Measurements from ENCODE around the gene COA5.

The COA5 gene

GRCh38 chr2:98572676-98573075 lies 35.6 kb downstream of the COA5 start:
- DNase-seq (ENCODE audit: low read depth in 2 of 2, low spot score in 1 of 2), result no peak

- DNase-seq (ENCODE audit: low read depth in 2 of 2, low spot score in 1 of 2), result no peak
Measured at GRCh38 chr2:98572211-98572610, 36.1 kb downstream of the COA5 start.

GRCh38 chr2:98571796-98572195 lies 36.5 kb downstream of the COA5 start:
- no peak for DNase-seq (ENCODE audit: low read depth in 2 of 2, low spot score in 1 of 2)

GRCh38 chr2:98571121-98571701 lies 37.1 kb downstream of the COA5 start:
- DNase-seq (ENCODE audit: low read depth in 2 of 2, low spot score in 1 of 2), result no peak

GRCh38 chr2:98570356-98570755 lies 38.0 kb downstream of the COA5 start:
- no peak for DNase-seq (ENCODE audit: low read depth in 2 of 2, low spot score in 1 of 2)

- no peak for DNase-seq (ENCODE audit: low read depth in 2 of 2, low spot score in 1 of 2)
Measured at GRCh38 chr2:98569915-98570314, 38.4 kb downstream of the COA5 start.

- DNase-seq (ENCODE audit: low read depth in 2 of 2, low spot score in 1 of 2), result peak; percentile 29 to 54
Measured at GRCh38 chr2:98569197-98569793, 39.0 kb downstream of the COA5 start.

- no peak for DNase-seq (ENCODE audit: low read depth in 2 of 2, low spot score in 1 of 2)
Measured at GRCh38 chr2:98568161-98568956, 40.0 kb downstream of the COA5 start.

GRCh38 chr2:98565941-98566340 lies 42.4 kb downstream of the COA5 start:
- DNase-seq (ENCODE audit: low read depth in 2 of 2, low spot score in 1 of 2), result no peak

GRCh38 chr2:98565286-98565860 lies 42.9 kb downstream of the COA5 start:
- no peak for DNase-seq (ENCODE audit: low read depth in 2 of 2, low spot score in 1 of 2)

- no peak for DNase-seq (ENCODE audit: low read depth in 2 of 2, low spot score in 1 of 2)
Measured at GRCh38 chr2:98564541-98565132, 43.7 kb downstream of the COA5 start.

- no peak for DNase-seq (ENCODE audit: low read depth in 2 of 2, low spot score in 1 of 2)
Measured at GRCh38 chr2:98563394-98563793, 44.9 kb downstream of the COA5 start.

GRCh38 chr2:98561902-98562695 lies 46.2 kb downstream of the COA5 start:
- DNase-seq (ENCODE audit: low read depth in 2 of 2, low spot score in 1 of 2), result no peak

GRCh38 chr2:98561018-98561417 lies 47.3 kb downstream of the COA5 start:
- DNase-seq (ENCODE audit: low read depth in 2 of 2, low spot score in 1 of 2), result no peak

GRCh38 chr2:98560256-98560771 lies 48.0 kb downstream of the COA5 start:
- no peak for DNase-seq (ENCODE audit: low read depth in 2 of 2, low spot score in 1 of 2)

- DNase-seq (ENCODE audit: low read depth in 2 of 2, low spot score in 1 of 2), result no peak
Measured at GRCh38 chr2:98559581-98559980, 48.7 kb downstream of the COA5 start.

- DNase-seq (ENCODE audit: low read depth in 2 of 2, low spot score in 1 of 2), result no peak
Measured at GRCh38 chr2:98558852-98559530, 49.3 kb downstream of the COA5 start.

- DNase-seq (ENCODE audit: low read depth in 2 of 2, low spot score in 1 of 2), result no peak
Measured at GRCh38 chr2:98556344-98557033, 51.8 kb downstream of the COA5 start.

- no peak for DNase-seq (ENCODE audit: low read depth in 2 of 2, low spot score in 1 of 2)
Measured at GRCh38 chr2:98555696-98556095, 52.6 kb downstream of the COA5 start.

Data from stimulated activated CD8-positive, alpha-beta memory T cell treated with anti-CD3 and anti-CD28 coated beads, Interleukin-4, amount 100 ng/mL, for 4 hours (primary cell).